AG04450 (cell line): ENCODE data around the gene GPHN. TPM values are rescaled to one million over a fixed set of nuclear protein-coding genes. Genes with fewer than 3 reads are reported as not detected.

Experiments used
- CTCF ChIA-PET: fragments of 300-600, 350-600 bp; formaldehyde crosslinking; extraction: SDS; loops from one replicate; lab custom pipeline; 2022; ENCODE audit warnings: antibody characterized with exemption, inconsistent platforms; lab: Charles Lee
- POLR2A ChIA-PET: fragments of 350-600 bp; formaldehyde crosslinking; extraction: SDS; loops from one replicate; lab custom pipeline; 2021; ENCODE audit warnings: antibody characterized with exemption, inconsistent platforms; lab: Yijun Ruan, JAX
- DNase-seq: peaks from one replicate; pipeline ENCODE4 v3.0.0-alpha.2; 2011; ENCODE audit warnings: low read depth, low spot score
- H3K27ac ChIP-seq: one replicate; pipeline ENCODE4 v1.5.1; 2012; ENCODE audit warnings: low read depth, low read length, control low read depth
- H3K27me3 ChIP-seq: one replicate; pipeline ENCODE4 v1.6.0; 2012; ENCODE audit warnings: low read length; ENCODE audit not compliant: control insufficient read depth, insufficient read depth
- H3K4me3 ChIP-seq: 2 replicates; pipeline ENCODE4 v1.5.1; 2011; ENCODE audit warnings: mild to moderate bottlenecking, low read depth, low read length, control low read depth
- H3K9me3 ChIP-seq: 2 replicates; pipeline ENCODE4 v1.5.1; 2012; ENCODE audit warnings: low read length; ENCODE audit not compliant: control insufficient read depth, insufficient read depth
- polyA plus RNA-seq: library from polyadenylated mRNA; depleted of rRNA; stranded (reverse); fragments of >200 nt; gene quantifications from 2 replicates; pipeline ENCODE4 v1.2.3, GENCODE V29; 2011
- TF ChIP-seq, protein P1 (sequence below): IDR thresholded peaks from 2 replicates; pipeline ENCODE4 v1.5.1; 2011; ENCODE audit warnings: low read depth, low read length, control low read depth, inconsistent platforms

The GPHN gene
- polyA plus RNA-seq, 1 experiment, result 7.7 TPM

DNA sequence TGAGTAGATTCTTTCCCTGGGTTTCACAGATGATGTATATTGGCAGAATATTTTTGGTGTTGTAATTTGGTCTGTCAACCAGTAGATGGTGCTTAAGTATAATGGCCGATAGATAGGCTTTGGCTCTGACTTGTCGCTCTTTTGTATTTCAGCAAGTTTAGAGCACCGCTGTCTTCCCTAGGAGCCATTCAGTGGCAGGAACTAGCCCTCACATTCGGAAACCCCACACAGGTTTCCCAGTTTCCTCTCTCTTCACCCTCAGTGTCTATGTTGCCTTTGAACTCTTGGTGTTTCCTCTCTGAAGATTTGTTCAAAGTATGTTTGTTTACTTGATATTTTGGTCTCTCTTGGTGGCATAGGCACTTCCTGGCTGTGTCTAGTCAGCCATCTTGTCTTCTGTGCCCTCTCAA lies 102.2 kb downstream of the GPHN start:
- TF ChIP-seq, protein P1, sequence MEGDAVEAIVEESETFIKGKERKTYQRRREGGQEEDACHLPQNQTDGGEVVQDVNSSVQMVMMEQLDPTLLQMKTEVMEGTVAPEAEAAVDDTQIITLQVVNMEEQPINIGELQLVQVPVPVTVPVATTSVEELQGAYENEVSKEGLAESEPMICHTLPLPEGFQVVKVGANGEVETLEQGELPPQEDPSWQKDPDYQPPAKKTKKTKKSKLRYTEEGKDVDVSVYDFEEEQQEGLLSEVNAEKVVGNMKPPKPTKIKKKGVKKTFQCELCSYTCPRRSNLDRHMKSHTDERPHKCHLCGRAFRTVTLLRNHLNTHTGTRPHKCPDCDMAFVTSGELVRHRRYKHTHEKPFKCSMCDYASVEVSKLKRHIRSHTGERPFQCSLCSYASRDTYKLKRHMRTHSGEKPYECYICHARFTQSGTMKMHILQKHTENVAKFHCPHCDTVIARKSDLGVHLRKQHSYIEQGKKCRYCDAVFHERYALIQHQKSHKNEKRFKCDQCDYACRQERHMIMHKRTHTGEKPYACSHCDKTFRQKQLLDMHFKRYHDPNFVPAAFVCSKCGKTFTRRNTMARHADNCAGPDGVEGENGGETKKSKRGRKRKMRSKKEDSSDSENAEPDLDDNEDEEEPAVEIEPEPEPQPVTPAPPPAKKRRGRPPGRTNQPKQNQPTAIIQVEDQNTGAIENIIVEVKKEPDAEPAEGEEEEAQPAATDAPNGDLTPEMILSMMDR, result peak; percentile 46
- ChIA-PET CTCF (no interaction called here), POLR2A (no interaction called here)
- Histone ChIP-seq H3K4me3 (no peak overlapping the region), H3K9me3 (no peaks in the 10 kb centered on the region), H3K27me3 (no peaks in the 10 kb centered on the region), H3K27ac (no peak overlapping the region)
- DNase-seq, result no peak

DNA sequence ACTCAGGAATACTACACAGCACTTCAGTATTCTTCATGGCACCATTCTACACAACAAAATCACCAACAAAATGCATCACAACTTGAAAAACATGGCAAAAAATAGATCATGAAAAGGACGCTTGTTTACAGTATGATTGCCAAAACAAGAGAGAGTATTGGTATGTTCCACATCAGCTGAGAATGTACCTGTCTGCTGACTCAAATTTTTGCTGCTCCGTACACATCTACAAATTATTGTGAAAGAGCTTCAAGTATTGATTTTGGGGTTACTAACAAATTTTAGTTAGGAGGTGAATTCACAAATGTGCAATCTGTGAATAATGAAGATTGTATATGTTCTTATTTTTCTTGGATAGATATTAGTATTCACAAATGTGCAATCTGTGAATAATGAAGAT lies 105.4 kb downstream of the GPHN start:
- ChIA-PET POLR2A (no interaction called here), CTCF (interaction anchor here (1.5 kb wide), 1 partner anchor 10 kb away, joined by 4 read pairs; no protein-coding TSS in a partner anchor)
- DNase-seq, result no peak

GRCh38 chr14:66619952-66620351 lies 112.0 kb downstream of the GPHN start:
- CTCF ChIA-PET, result no interaction called here

More for the DNA sequence above, 105.4 kb downstream of the GPHN start:
- H3K27ac ChIP-seq, result no peak overlapping the region
- H3K4me3 ChIP-seq, result no peak overlapping the region
- H3K9me3 ChIP-seq, result peaks cover 8% of the 10 kb centered on the region
- H3K27me3 ChIP-seq, result no peaks in the 10 kb centered on the region
- TF ChIP-seq, protein P1, result no peak

GRCh38 chr14:66623838-66624237 lies 115.9 kb downstream of the GPHN start:
- TF ChIP-seq, protein P1, result no peak
- Histone ChIP-seq H3K27ac (no peak overlapping the region), H3K27me3 (no peaks in the 10 kb centered on the region), H3K4me3 (no peak overlapping the region), H3K9me3 (no peaks in the 10 kb centered on the region)
- ChIA-PET CTCF (interaction anchor here (0.6 to 2.4 kb wide), 26 partner anchors 8 to 647 kb away, joined by 3 to 37 read pairs (median 4); no protein-coding TSS in a partner anchor), POLR2A (no interaction called here)
- no peak for DNase-seq

More at GRCh38 chr14:66619952-66620351, 112.0 kb downstream of the GPHN start:
- no peaks in the 10 kb centered on the region for H3K27me3 ChIP-seq
- TF ChIP-seq, protein P1, result no peak
- peaks cover 8% of the 10 kb centered on the region for H3K9me3 ChIP-seq
- POLR2A ChIA-PET, result no interaction called here
- DNase-seq, result no peak
- no peak overlapping the region for H3K4me3 ChIP-seq
- no peak overlapping the region for H3K27ac ChIP-seq

- POLR2A ChIA-PET, result no interaction called here
- H3K27me3 ChIP-seq, result no peaks in the 10 kb centered on the region
- no peaks in the 10 kb centered on the region for H3K9me3 ChIP-seq
- H3K4me3 ChIP-seq, result no peak overlapping the region
- H3K27ac ChIP-seq, result no peak overlapping the region
- TF ChIP-seq, protein P1, result peak; percentile 80
- CTCF ChIA-PET, result interaction anchor here (0.6 to 2.4 kb wide), 35 partner anchors 9 to 662 kb away, joined by 3 to 37 read pairs (median 3); no protein-coding TSS in a partner anchor
- DNase-seq, result peak; percentile 42
Measured at GRCh38 chr14:66624336-66624937, 116.5 kb downstream of the GPHN start.
